GM23248 (cell line): ENCODE data around the gene SCFD1. TPM values are rescaled to one million over a fixed set of nuclear protein-coding genes. Genes with fewer than 3 reads are reported as not detected.
"Not testable (repeated sequence)": the region's sequence is repeated elsewhere in the genome, so short reads cannot be mapped to it uniquely, and the experiment has no call there.

Experiments
- DNase-seq: peaks from one replicate; pipeline ENCODE4 v3.0.0-alpha.2; 2015
- H2AFZ ChIP-seq: fragments of 200-600 bp; sonication (generic); 2 replicates; pipeline ENCODE4 v1.6.1; 2016; ENCODE audit warnings: antibody characterized with exemption
- H3F3A ChIP-seq: fragments of 200-600 bp; sonication (generic); 2 replicates; pipeline ENCODE4 v1.6.1; 2016; ENCODE audit warnings: mild to moderate bottlenecking, antibody characterized with exemption, mixed run types; ENCODE audit not compliant: insufficient read depth
- H3K27ac ChIP-seq: fragments of 200-600 bp; sonication (generic); 2 replicates; pipeline ENCODE4 v1.5.1; 2016; ENCODE audit warnings: mild to moderate bottlenecking
- H3K27me3 ChIP-seq: fragments of 200-600 bp; sonication (generic); replicated peaks from 2 replicates; pipeline ENCODE4 v1.6.1; 2016; ENCODE audit warnings: mild to moderate bottlenecking; ENCODE audit not compliant: insufficient read depth
- H3K36me3 ChIP-seq: fragments of 200-600 bp; sonication (generic); 2 replicates; pipeline ENCODE4 v1.6.1; 2016; ENCODE audit warnings: low read depth, mild to moderate bottlenecking
- H3K4me1 ChIP-seq: fragments of 200-600 bp; sonication (generic); 2 replicates; pipeline ENCODE4 v1.6.1; 2016; ENCODE audit warnings: mild to moderate bottlenecking; ENCODE audit not compliant: insufficient read depth
- H3K4me2 ChIP-seq: fragments of 200-600 bp; sonication (generic); one replicate; pipeline ENCODE4 v1.6.1; 2016; ENCODE audit warnings: mild to moderate bottlenecking; ENCODE audit not compliant: unreplicated experiment
- H3K4me3 ChIP-seq: fragments of 200-600 bp; sonication (generic); 2 replicates; pipeline ENCODE4 v1.5.1; 2016; ENCODE audit warnings: mild to moderate bottlenecking
- H3K79me2 ChIP-seq: fragments of 200-600 bp; sonication (generic); 2 replicates; pipeline ENCODE4 v1.6.1; 2016; ENCODE audit warnings: mild to moderate bottlenecking; ENCODE audit not compliant: insufficient read depth
- H3K9ac ChIP-seq: fragments of 200-600 bp; sonication (generic); 2 replicates; pipeline ENCODE4 v1.6.1; 2016; ENCODE audit warnings: mild to moderate bottlenecking
- H3K9me2 ChIP-seq: fragments of 200-600 bp; sonication (generic); 2 replicates; pipeline ENCODE4 v1.6.1; 2016; ENCODE audit warnings: mixed run types, mild to moderate bottlenecking, moderate library complexity; ENCODE audit not compliant: insufficient read depth
- H3K9me3 ChIP-seq: fragments of 200-600 bp; sonication (generic); one replicate; pipeline ENCODE4 v1.6.1; 2017; ENCODE audit warnings: low read depth
- H4K20me1 ChIP-seq: fragments of 200-600 bp; sonication (generic); 2 replicates; pipeline ENCODE4 v1.6.0; 2016; ENCODE audit not compliant: insufficient read depth
- EZH2 ChIP-seq: fragments of 200-600 bp; sonication (generic); IDR thresholded peaks from 2 replicates; pipeline ENCODE4 v1.6.1; 2018; ENCODE audit warnings: antibody characterized with exemption, mild to moderate bottlenecking; ENCODE audit not compliant: insufficient read depth, poor library complexity, severe bottlenecking
- EZH2phosphoT487 ChIP-seq: fragments of 200-600 bp; sonication (generic); IDR thresholded peaks from 2 replicates; pipeline ENCODE4 v1.6.1; 2018; ENCODE audit warnings: antibody characterized with exemption, moderate library complexity, mild to moderate bottlenecking, low read depth; ENCODE audit not compliant: insufficient read depth
- whole genome bisulfite sequencing, 2 experiments: methylation state at CpG; one replicate each; pipeline ENCODE4 v1.1.6; 2015 to 2017; ENCODE audit warnings: low lambda C conversion rate in 2 of 2, low coverage in 1 of 2; ENCODE audit errors: missing lambda C conversion rate in 2 of 2; 5-methylcytosine and 5-hydroxymethylcytosine counted together
- in situ Hi-C: fragments of 300-500 bp; cut with MboI; formaldehyde crosslinking; loops from 2 replicates; pipeline ENCODE4 v1.15.0; 2020
- polyA plus RNA-seq: library from polyadenylated mRNA; unstranded; fragments of >200 nt; fragmentation: Nextera tagmentation; extraction: Ambion mirVana; gene quantifications from 2 replicates; pipeline ENCODE4 v1.2.1, GENCODE V29; 2016
- total RNA-seq: library from RNA; depleted of rRNA; stranded (reverse); fragments of >200 nt; shearing (Covaris generic); gene quantifications from 2 replicates; pipeline ENCODE4 v1.2.3, GENCODE V29; 2014

SCFD1 gene
- total and polyA plus RNA-seq, 2 experiments from 2014 or later = 92.3 to 117 TPM

- Histone ChIP-seq H3K27me3 (no peaks in the 10 kb centered on the region), H3K79me2 (peaks cover 96% of the 10 kb centered on the region), H3K9me2 (no peaks in the 10 kb centered on the region), H3K36me3 (peaks cover 69% of the 10 kb centered on the region), H3K27ac (no peak overlapping the region), H3K4me1 (0 out of 2 replicates have a peak, but pooled peaks cover 6% of the 10 kb centered on the region), H3K9me3 (no peaks in the 10 kb centered on the region), H3K9ac (no peak overlapping the region), H3K4me3 (no peak overlapping the region), H3F3A (no peaks in the 10 kb centered on the region), H2AFZ (no peak overlapping the region), H4K20me1 (no peaks in the 10 kb centered on the region; the same call in 1 of the 2 replicates), H3K4me2 (no peak overlapping the region)
- 98 to 100% methylated on average over 1 of the region's 1 CpG for WGBS, 2 experiments
- in situ Hi-C loops = no loop called here
- no peak for TF ChIP-seq EZH2
- TF ChIP-seq EZH2phosphoT487 = no peak
- no peak for DNase-seq
These were observed 19.1 kb downstream of the SCFD1 start for GRCh38 chr14:30641207-30641606.

GRCh38 chr14:30644462-30644861 lies 22.3 kb downstream of the SCFD1 start:
- H3K27me3 ChIP-seq = not testable (repeated sequence)

GRCh38 chr14:30645600-30645999 lies 23.5 kb downstream of the SCFD1 start:
- WGBS, 2 experiments = 97 to 98% methylated on average over 2 of the region's 2 CpGs
- TF ChIP-seq EZH2phosphoT487 = no peak
- TF ChIP-seq EZH2 = no peak
- H3K4me1 ChIP-seq = no peaks in the 10 kb centered on the region
- no peaks in the 10 kb centered on the region for H3F3A ChIP-seq
- H2AFZ ChIP-seq = no peak overlapping the region
- peaks cover 85% of the 10 kb centered on the region for H3K79me2 ChIP-seq
- H3K9ac ChIP-seq = no peak overlapping the region
- H3K4me2 ChIP-seq = no peak overlapping the region
- no peaks in the 10 kb centered on the region for H3K27me3 ChIP-seq
- H3K9me2 ChIP-seq = no peaks in the 10 kb centered on the region
- H3K27ac ChIP-seq = no peak overlapping the region
- in situ Hi-C loops = no loop called here
- 0 out of 2 replicates have a peak, but pooled peaks cover 4% of the 10 kb centered on the region for H4K20me1 ChIP-seq
- DNase-seq = no peak
- H3K36me3 ChIP-seq = peaks cover 51% of the 10 kb centered on the region
- no peaks in the 10 kb centered on the region for H3K9me3 ChIP-seq
- H3K4me3 ChIP-seq = no peak overlapping the region

More at GRCh38 chr14:30644462-30644861, 22.3 kb downstream of the SCFD1 start:
- peaks cover 94% of the 10 kb centered on the region for H3K79me2 ChIP-seq
- H4K20me1 ChIP-seq, H3K9me3 ChIP-seq, DNase-seq, H3K9me2 ChIP-seq, in situ Hi-C loops, H3F3A ChIP-seq, H3K4me3 ChIP-seq, H2AFZ ChIP-seq, H3K4me1 ChIP-seq, H3K27ac ChIP-seq, H3K4me2 ChIP-seq, H3K9ac ChIP-seq: not testable (repeated sequence)
- WGBS, 2 experiments = 97 to 98% methylated on average over 5 of the region's 5 CpGs
- H3K36me3 ChIP-seq = peaks cover 49% of the 10 kb centered on the region

- in situ Hi-C loops = no loop called here
- no peaks in the 10 kb centered on the region for H3K4me1 ChIP-seq
- peaks cover 60% of the 10 kb centered on the region for H3K36me3 ChIP-seq
- H2AFZ ChIP-seq = no peak overlapping the region
- H3K27me3 ChIP-seq = no peaks in the 10 kb centered on the region
- no peak overlapping the region for H3K9ac ChIP-seq
- no peaks in the 10 kb centered on the region for H3K9me3 ChIP-seq
- H3K27ac ChIP-seq = no peak overlapping the region
- H3K4me3 ChIP-seq = no peak overlapping the region
- no peak for DNase-seq
- H3K4me2 ChIP-seq = no peak overlapping the region
- 98 to 100% methylated on average over 2 of the region's 2 CpGs for WGBS, 2 experiments
- H3F3A ChIP-seq = 0 out of 2 replicates have a peak, but pooled peaks cover 3% of the 10 kb centered on the region
- no peaks in the 10 kb centered on the region for H3K9me2 ChIP-seq
- H3K79me2 ChIP-seq = peaks cover 63% of the 10 kb centered on the region
- 0 out of 2 replicates have a peak, but pooled peaks cover 4% of the 10 kb centered on the region for H4K20me1 ChIP-seq
- no peak for TF ChIP-seq EZH2
These were observed 26.4 kb downstream of the SCFD1 start for GRCh38 chr14:30648471-30648870.

- Histone ChIP-seq H3K36me3 (peaks cover 58% of the 10 kb centered on the region), H3K4me1 (no peaks in the 10 kb centered on the region), H3K79me2 (peaks cover 28% of the 10 kb centered on the region), H3K9me2 (no peaks in the 10 kb centered on the region), H3K9ac (no peak overlapping the region), H3K4me3 (no peak overlapping the region), H3K9me3 (no peaks in the 10 kb centered on the region), H2AFZ (no peak overlapping the region), H3K27me3 (no peaks in the 10 kb centered on the region), H4K20me1 (0 out of 2 replicates have a peak, but pooled peaks cover 4% of the 10 kb centered on the region), H3K4me2 (no peak overlapping the region), H3F3A (peaks cover 25% of the 10 kb centered on the region), H3K27ac (no peak overlapping the region)
- 84 to 87% methylated on average over 6 of the region's 6 CpGs for WGBS, 2 experiments
- DNase-seq = no peak
- in situ Hi-C loops = no loop called here
- no peak for TF ChIP-seq EZH2
- no peak for TF ChIP-seq EZH2phosphoT487
These were observed 29.8 kb downstream of the SCFD1 start for GRCh38 chr14:30651937-30652336.
